NB4 (cell line): Measurements from ENCODE around the gene PSAP.

Source experiments
- CTCF ChIP-seq: IDR thresholded peaks from one replicate; pipeline ENCODE4 v1.5.1; 2012; ENCODE audit warnings: low read depth, low read length
- MYC ChIP-seq: IDR thresholded peaks from 2 replicates; pipeline ENCODE4 v1.6.1; 2011; ENCODE audit warnings: low read depth, low read length
- POLR2A ChIP-seq: IDR thresholded peaks from 2 replicates; pipeline ENCODE4 v1.6.1; 2011; ENCODE audit warnings: mild to moderate bottlenecking; ENCODE audit not compliant: insufficient read length; ENCODE audit errors: extremely low read depth
- TF ChIP-seq, protein P1 (sequence below): IDR thresholded peaks from 2 replicates; pipeline ENCODE4 v1.6.1; 2011; ENCODE audit warnings: low read depth, low read length

DNA sequence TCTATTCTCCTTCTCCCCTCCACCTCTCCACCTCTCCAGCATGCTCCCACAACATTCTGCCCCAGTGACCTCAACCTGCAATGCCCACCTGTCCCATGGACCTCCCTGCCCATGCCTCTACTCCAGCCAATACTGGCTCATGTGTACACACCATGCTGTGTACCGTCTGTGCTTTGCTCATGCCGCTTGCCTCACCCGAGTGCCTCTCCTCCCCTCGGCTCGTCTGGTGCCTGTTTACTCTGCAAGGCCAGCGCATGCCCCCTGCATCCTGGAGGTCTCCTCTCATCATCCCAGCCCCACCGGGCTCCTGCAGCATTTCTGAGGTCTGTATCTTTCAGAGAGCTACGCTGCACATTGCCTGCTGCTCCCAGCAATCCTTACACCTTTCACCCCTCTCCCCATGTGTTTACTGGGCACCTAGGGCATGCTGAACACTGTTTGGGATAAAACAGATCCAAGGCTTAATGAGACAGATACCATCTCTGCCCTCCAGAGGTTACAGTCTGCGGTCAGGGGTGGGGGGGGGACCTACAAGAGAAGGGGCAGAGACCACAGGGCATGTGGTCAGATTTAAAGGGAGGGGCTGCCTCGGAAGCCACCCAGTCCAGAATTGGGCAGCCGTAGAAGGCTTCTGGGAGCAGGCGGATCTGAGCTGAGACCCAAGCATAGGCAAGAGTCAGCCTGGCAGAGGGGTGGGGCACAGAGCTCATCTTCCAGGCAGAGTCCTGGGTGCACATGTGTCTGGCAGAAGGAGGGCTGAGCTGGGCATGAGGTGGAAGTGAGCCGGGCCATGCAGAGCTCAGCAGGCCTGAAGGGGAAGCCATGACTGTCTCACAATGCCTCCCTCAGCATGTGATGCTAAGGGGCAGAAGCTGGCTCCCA is 29.6 kb upstream of the PSAP start:
- TF ChIP-seq CTCF (no peak), POLR2A (no peak), MYC (no peak)
- TF ChIP-seq, protein P1, sequence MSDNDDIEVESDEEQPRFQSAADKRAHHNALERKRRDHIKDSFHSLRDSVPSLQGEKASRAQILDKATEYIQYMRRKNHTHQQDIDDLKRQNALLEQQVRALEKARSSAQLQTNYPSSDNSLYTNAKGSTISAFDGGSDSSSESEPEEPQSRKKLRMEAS, result 0 out of 2 replicates have a peak, but pooled peaks have one; percentile 15
